WTC11 (cell line): ENCODE data around the gene GRIN2A. TPM values are rescaled to one million over a fixed set of nuclear protein-coding genes. Genes with fewer than 3 reads are reported as not detected.

ENCODE experiments used
- ATAC-seq: fragments of 200-7000 bp; cut with Tn5 transposase; 2 replicates; pipeline ENCODE4 v1.10.0; 2021; ENCODE audit warnings: mild to moderate bottlenecking, moderate library complexity
- CTCF ChIA-PET: fragments of 300-600 bp; sonication (Branson Sonifier 250); formaldehyde crosslinking; loops from one replicate; lab custom pipeline; 2021; ENCODE audit warnings: antibody characterized with exemption; lab: Charles Lee
- POLR2A ChIA-PET: fragments of 350-600 bp; sonication (Branson Sonifier 250); formaldehyde crosslinking; loops from one replicate; lab custom pipeline; 2021; ENCODE audit warnings: antibody characterized with exemption; lab: Charles Lee
- DNase-seq: peaks from one replicate; pipeline ENCODE4 v3.0.0; 2021; ENCODE audit warnings: low spot score
- H3K27ac Mint-ChIP-seq: 2 replicates; pipeline ENCODE4 v1.8.0; 2021; ENCODE audit warnings: mixed read lengths
- H3K27me3 Mint-ChIP-seq: 2 replicates; pipeline ENCODE4 v1.8.0; 2021; ENCODE audit warnings: low read depth, mild to moderate bottlenecking, moderate library complexity, mixed read lengths
- H3K36me3 Mint-ChIP-seq: 2 replicates; pipeline ENCODE4 v1.8.0; 2021; ENCODE audit warnings: mixed read lengths
- H3K4me1 Mint-ChIP-seq: 2 replicates; pipeline ENCODE4 v1.8.0; 2022; ENCODE audit warnings: mixed read lengths
- H3K4me3 Mint-ChIP-seq: 2 replicates; pipeline ENCODE4 v1.8.0; 2021; ENCODE audit warnings: mild to moderate bottlenecking, moderate library complexity, mixed read lengths
- H3K9me3 Mint-ChIP-seq: 2 replicates; pipeline ENCODE4 v1.8.0; 2021; ENCODE audit warnings: mixed read lengths
- AFF4 ChIP-seq: sonication (generic); formaldehyde crosslinking; IDR thresholded peaks from 2 replicates; pipeline ENCODE4 v1.8.1; 2023; ENCODE audit warnings: mild to moderate bottlenecking, missing genetic modification reagents, borderline replicate concordance
- ELF4 ChIP-seq: sonication (generic); formaldehyde crosslinking; IDR thresholded peaks from 2 replicates; pipeline ENCODE4 v1.8.1; 2022; ENCODE audit warnings: low read depth, mild to moderate bottlenecking, moderate library complexity, missing genetic modification reagents
- EMX1 ChIP-seq: fragments of 250-450 bp; sonication (Bioruptor Pico); IDR thresholded peaks from 2 replicates; pipeline ENCODE4 v1.8.0; 2021; ENCODE audit warnings: mild to moderate bottlenecking
- ETV6 ChIP-seq: sonication (generic); formaldehyde crosslinking; IDR thresholded peaks from 2 replicates; pipeline ENCODE4 v1.8.1; 2022; ENCODE audit warnings: mild to moderate bottlenecking, missing genetic modification reagents
- FOXJ3 ChIP-seq: sonication (generic); formaldehyde crosslinking; IDR thresholded peaks from 2 replicates; pipeline ENCODE4 v1.9.0; 2021; ENCODE audit warnings: missing genetic modification reagents, mild to moderate bottlenecking, borderline replicate concordance
- FOXK1 ChIP-seq: sonication (generic); formaldehyde crosslinking; IDR thresholded peaks from 2 replicates; pipeline ENCODE4 v1.8.0; 2022; ENCODE audit warnings: mild to moderate bottlenecking, moderate library complexity, missing genetic modification reagents
- HMGXB4 ChIP-seq: sonication (generic); formaldehyde crosslinking; IDR thresholded peaks from 2 replicates; pipeline ENCODE4 v1.8.1; 2023; ENCODE audit warnings: mild to moderate bottlenecking, moderate library complexity, missing genetic modification reagents
- JAZF1 ChIP-seq: fragments of 250-450 bp; sonication (Bioruptor Pico); IDR thresholded peaks from 2 replicates; pipeline ENCODE4 v1.9.0; 2021; ENCODE audit warnings: moderate library complexity, mild to moderate bottlenecking, inconsistent platforms
- KAT7 ChIP-seq: sonication (generic); formaldehyde crosslinking; IDR thresholded peaks from 2 replicates; pipeline ENCODE4 v1.8.1; 2023; ENCODE audit warnings: missing genetic modification reagents, mild to moderate bottlenecking, borderline replicate concordance
- MXD4 ChIP-seq: fragments of 250-450 bp; sonication (Bioruptor Pico); IDR thresholded peaks from 2 replicates; pipeline ENCODE4 v1.8.0; 2021; ENCODE audit warnings: mild to moderate bottlenecking, moderate library complexity, borderline replicate concordance
- PRRX2 ChIP-seq: fragments of 250-450 bp; sonication (Bioruptor Pico); IDR thresholded peaks from 2 replicates; pipeline ENCODE4 v1.8.0; 2021; ENCODE audit warnings: mild to moderate bottlenecking
- RORB ChIP-seq: fragments of 250-450 bp; sonication (Bioruptor Pico); IDR thresholded peaks from 2 replicates; pipeline ENCODE4 v1.9.0; 2021; ENCODE audit warnings: mild to moderate bottlenecking
- SOX15 ChIP-seq: fragments of 250-450 bp; sonication (Bioruptor Pico); IDR thresholded peaks from 2 replicates; pipeline ENCODE4 v1.9.0; 2021; ENCODE audit warnings: mild to moderate bottlenecking
- TEAD1 ChIP-seq: sonication (generic); formaldehyde crosslinking; IDR thresholded peaks from 2 replicates; pipeline ENCODE4 v1.8.0; 2022; ENCODE audit warnings: mild to moderate bottlenecking, missing genetic modification reagents
- ZNF232 ChIP-seq: sonication (generic); formaldehyde crosslinking; IDR thresholded peaks from 2 replicates; pipeline ENCODE4 v1.8.0; 2022; ENCODE audit warnings: mild to moderate bottlenecking, missing genetic modification reagents
- ZNF396 ChIP-seq: fragments of 250-450 bp; sonication (Bioruptor Pico); IDR thresholded peaks from 2 replicates; pipeline ENCODE4 v1.8.0; 2021; ENCODE audit warnings: mild to moderate bottlenecking, moderate library complexity, borderline replicate concordance
- ZNF416 ChIP-seq: fragments of 250-450 bp; sonication (Bioruptor Pico); IDR thresholded peaks from 2 replicates; pipeline ENCODE4 v1.9.0; 2021; ENCODE audit warnings: mild to moderate bottlenecking, inconsistent platforms
- ZNF532 ChIP-seq: fragments of 250-450 bp; sonication (Bioruptor Pico); IDR thresholded peaks from 2 replicates; pipeline ENCODE4 v1.9.0; 2021; ENCODE audit warnings: mild to moderate bottlenecking, borderline replicate concordance
- ZNF671 ChIP-seq: fragments of 250-450 bp; sonication (Bioruptor Pico); IDR thresholded peaks from 2 replicates; pipeline ENCODE4 v1.8.0; 2021; ENCODE audit warnings: mild to moderate bottlenecking
- total RNA-seq: library from RNA; stranded (reverse); gene quantifications from 3 replicates; pipeline ENCODE4 v1.2.3, GENCODE V29; 2021
- TF ChIP-seq, protein P1 (sequence below): sonication (generic); formaldehyde crosslinking; IDR thresholded peaks from 2 replicates; pipeline ENCODE4 v1.8.1; 2022; ENCODE audit warnings: mild to moderate bottlenecking, moderate library complexity, missing genetic modification reagents
- TF ChIP-seq, protein P2 (sequence below): sonication (generic); formaldehyde crosslinking; IDR thresholded peaks from 2 replicates; pipeline ENCODE4 v1.8.0; 2022; ENCODE audit warnings: mild to moderate bottlenecking, missing genetic modification reagents
- TF ChIP-seq, protein P3 (sequence below): sonication (generic); formaldehyde crosslinking; IDR thresholded peaks from 2 replicates; pipeline ENCODE4 v1.8.1; 2022; ENCODE audit warnings: low read depth, missing genetic modification reagents, borderline replicate concordance

Gene GRIN2A
- total RNA-seq, 1 experiment from 2014 or later: 3.5 TPM

DNA sequence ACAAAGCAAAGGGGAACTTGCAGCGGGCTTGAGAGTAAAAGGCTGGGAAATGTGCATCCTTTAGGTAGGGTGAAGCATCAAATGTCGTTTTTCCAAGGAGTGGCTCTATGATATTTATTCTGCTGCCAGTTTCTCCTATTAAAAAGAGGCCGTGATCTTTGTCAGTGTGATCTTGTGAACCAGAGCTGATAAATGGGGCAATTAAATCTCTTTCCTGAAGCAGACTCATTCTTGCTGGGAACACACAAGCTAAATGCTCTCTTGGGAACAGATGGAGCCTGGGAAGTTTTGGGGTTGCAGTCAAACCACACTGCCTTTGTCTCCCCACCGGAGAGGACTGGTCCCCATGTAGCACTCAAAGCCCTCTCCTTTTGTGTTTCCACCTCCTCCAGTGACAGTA lies 408.9 kb downstream of the GRIN2A start (continued):
- TF ChIP-seq EMX1 (no peak), ELF4 (CRISPR knock-in tag) (no peak), JAZF1 (CRISPR knock-in tag) (no peak), ETV6 (CRISPR knock-in tag) (no peak)

- DNase-seq (no peak), ATAC-seq (no peak)
- TF ChIP-seq, protein P1, sequence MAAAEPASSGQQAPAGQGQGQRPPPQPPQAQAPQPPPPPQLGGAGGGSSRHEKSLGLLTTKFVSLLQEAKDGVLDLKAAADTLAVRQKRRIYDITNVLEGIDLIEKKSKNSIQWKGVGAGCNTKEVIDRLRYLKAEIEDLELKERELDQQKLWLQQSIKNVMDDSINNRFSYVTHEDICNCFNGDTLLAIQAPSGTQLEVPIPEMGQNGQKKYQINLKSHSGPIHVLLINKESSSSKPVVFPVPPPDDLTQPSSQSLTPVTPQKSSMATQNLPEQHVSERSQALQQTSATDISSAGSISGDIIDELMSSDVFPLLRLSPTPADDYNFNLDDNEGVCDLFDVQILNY: no peak
- no peak for TF ChIP-seq KAT7
- no peak for TF ChIP-seq AFF4 (CRISPR knock-in tag)
- TF ChIP-seq FOXJ3: no peak
- TF ChIP-seq ZNF396: no peak
- TF ChIP-seq FOXK1 (CRISPR knock-in tag): no peak
- TF ChIP-seq, protein P2, sequence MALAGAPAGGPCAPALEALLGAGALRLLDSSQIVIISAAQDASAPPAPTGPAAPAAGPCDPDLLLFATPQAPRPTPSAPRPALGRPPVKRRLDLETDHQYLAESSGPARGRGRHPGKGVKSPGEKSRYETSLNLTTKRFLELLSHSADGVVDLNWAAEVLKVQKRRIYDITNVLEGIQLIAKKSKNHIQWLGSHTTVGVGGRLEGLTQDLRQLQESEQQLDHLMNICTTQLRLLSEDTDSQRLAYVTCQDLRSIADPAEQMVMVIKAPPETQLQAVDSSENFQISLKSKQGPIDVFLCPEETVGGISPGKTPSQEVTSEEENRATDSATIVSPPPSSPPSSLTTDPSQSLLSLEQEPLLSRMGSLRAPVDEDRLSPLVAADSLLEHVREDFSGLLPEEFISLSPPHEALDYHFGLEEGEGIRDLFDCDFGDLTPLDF: no peak
- TF ChIP-seq HMGXB4 (CRISPR knock-in tag): no peak
- TF ChIP-seq ZNF671 (CRISPR knock-in tag): no peak
- no peak for TF ChIP-seq PRRX2 (CRISPR knock-in tag)
- TF ChIP-seq, protein P3, sequence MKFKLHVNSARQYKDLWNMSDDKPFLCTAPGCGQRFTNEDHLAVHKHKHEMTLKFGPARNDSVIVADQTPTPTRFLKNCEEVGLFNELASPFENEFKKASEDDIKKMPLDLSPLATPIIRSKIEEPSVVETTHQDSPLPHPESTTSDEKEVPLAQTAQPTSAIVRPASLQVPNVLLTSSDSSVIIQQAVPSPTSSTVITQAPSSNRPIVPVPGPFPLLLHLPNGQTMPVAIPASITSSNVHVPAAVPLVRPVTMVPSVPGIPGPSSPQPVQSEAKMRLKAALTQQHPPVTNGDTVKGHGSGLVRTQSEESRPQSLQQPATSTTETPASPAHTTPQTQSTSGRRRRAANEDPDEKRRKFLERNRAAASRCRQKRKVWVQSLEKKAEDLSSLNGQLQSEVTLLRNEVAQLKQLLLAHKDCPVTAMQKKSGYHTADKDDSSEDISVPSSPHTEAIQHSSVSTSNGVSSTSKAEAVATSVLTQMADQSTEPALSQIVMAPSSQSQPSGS (CRISPR knock-in tag): no peak
- no peak for TF ChIP-seq TEAD1 (CRISPR knock-in tag)
- no peak for TF ChIP-seq ZNF416 (CRISPR knock-in tag)
- no peak for TF ChIP-seq RORB (CRISPR knock-in tag)
- TF ChIP-seq SOX15 (CRISPR knock-in tag): no peak
- no peak for TF ChIP-seq MXD4 (CRISPR knock-in tag)
- TF ChIP-seq ZNF532 (CRISPR knock-in tag): no peak
- no peak for TF ChIP-seq ZNF232 (CRISPR knock-in tag)
- Mint-ChIP-seq H3K27me3 (no peaks in the 10 kb centered on the region), H3K27ac (no peak overlapping the region; the same call in 1 of the 2 replicates), H3K4me1 (peaks cover 28% of the 10 kb centered on the region), H3K4me3 (no peak overlapping the region), H3K9me3 (no peaks in the 10 kb centered on the region; the same call in 1 of the 2 replicates), H3K36me3 (peaks cover 10% of the 10 kb centered on the region)
- POLR2A ChIA-PET: no interaction called here
- CTCF ChIA-PET: no interaction called here
Measured at GRCh38 chr16:9772526-9773225, 409.6 kb downstream of the GRIN2A start.
